HT1080 (cell line): Measurements from ENCODE around the gene MMP15. TPM values are rescaled to one million over a fixed set of nuclear protein-coding genes. Genes with fewer than 3 reads are reported as not detected.
"Not testable (repeated sequence)": the region's sequence is repeated elsewhere in the genome, so short reads cannot be mapped to it uniquely, and the experiment has no call there.

Source experiments
- DNase-seq: peaks from one replicate; pipeline ENCODE4 v3.0.0-alpha.2; 2015; ENCODE audit warnings: low read depth
- small RNA-seq: library from RNA; depleted of rRNA; stranded (forward); fragments of <200 nt; gene quantifications from one replicate; pipeline ENCODE3, GENCODE V24; 2014
- total RNA-seq: library from RNA; depleted of rRNA; stranded (reverse); fragments of >200 nt; shearing (Covaris generic); gene quantifications from 2 replicates; pipeline ENCODE4 v1.2.3, GENCODE V29; 2014; rRNA removed

The MMP15 gene
- total RNA-seq, 1 experiment from 2014 or later = 3.6 TPM

DNA sequence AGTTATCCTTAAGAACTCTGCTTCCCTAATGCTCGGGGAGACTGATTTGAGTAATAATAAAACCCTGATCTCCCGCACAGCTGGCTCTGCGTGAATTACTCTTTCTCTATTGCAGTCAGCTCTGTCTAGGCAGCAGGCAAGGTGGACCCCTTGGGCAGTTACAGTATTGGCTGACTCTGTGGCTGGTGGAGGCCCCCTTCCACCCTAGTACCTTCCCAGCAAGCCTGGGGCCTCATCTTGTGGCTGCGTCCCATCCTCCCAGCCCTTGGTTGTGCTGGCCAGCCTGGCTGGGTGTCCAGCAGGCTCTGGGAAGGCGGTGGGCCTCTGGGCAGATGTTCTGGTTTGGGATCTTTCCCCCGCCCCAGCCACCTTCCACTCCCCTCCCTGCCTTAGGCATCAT lies 59.1 kb downstream of the MMP15 start:
- DNase-seq = no peak

GRCh38 chr16:58085171-58085570 lies 59.6 kb downstream of the MMP15 start:
- DNase-seq = no peak

DNA sequence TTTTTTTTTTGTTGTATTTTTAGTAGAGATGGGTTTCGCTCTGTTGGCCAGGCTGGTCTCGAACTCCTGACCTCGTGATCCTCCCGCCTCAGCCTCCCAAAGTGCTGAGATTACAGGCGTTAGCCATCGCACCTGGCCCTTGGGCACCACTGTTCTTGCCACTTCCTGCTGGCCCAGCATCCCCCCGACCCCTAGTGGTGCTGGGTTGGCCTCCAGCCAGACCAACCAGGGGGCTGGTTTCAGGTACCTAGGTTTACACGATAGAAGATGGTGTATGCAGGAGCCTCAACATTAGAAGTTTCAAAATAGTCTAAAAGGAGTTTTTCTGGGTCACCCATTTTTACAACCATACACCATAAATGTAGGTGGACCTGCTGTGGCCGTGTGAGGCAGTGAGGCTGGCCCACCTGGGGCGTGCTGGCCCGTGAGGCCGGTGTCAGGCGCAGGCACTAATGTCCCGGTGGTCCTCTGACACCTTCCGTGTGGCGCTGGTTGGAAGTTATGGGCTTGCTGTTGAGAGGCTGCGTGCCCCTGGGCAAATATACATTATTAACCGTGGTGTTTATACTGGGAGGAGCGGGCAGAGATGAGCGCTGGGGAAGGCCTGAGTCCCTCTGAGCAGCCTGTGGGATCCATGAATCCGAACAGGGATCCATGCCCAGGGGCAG lies 60.2 kb downstream of the MMP15 start:
- DNase-seq = no peak

GRCh38 chr16:58086381-58087208 lies 61.0 kb downstream of the MMP15 start:
- no peak for DNase-seq

- no peak for DNase-seq
Observed at GRCh38 chr16:58087209-58087913, 61.8 kb downstream of the MMP15 start.

GRCh38 chr16:58088091-58088490 lies 62.5 kb downstream of the MMP15 start:
- no peak for DNase-seq

- not testable (repeated sequence) for DNase-seq
Observed at GRCh38 chr16:58090396-58090795, 64.8 kb downstream of the MMP15 start.

- DNase-seq = no peak
Observed at GRCh38 chr16:58094026-58094425, 68.5 kb downstream of the MMP15 start.

- DNase-seq = no peak
Observed at GRCh38 chr16:58094791-58095574, 69.4 kb downstream of the MMP15 start.

DNA sequence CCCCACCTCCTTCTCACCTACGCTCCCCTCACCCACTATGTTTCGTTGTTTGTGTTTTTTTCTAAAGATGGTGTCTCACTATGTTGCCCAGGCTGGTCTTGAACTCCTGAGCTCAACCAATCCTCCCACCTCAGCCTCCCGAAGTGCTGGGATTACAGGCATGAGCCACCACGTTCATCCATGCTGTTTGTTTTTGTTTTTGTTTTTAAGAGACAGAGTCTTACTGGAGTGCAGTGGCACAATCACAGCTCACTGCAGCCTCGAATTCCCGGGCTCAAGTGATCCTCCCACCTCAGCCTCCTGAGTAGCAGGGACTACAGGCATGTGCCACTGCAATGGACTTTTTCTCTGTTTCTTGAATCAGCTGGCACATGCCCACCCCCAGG lies 70.0 kb downstream of the MMP15 start:
- not testable (repeated sequence) for DNase-seq

DNA sequence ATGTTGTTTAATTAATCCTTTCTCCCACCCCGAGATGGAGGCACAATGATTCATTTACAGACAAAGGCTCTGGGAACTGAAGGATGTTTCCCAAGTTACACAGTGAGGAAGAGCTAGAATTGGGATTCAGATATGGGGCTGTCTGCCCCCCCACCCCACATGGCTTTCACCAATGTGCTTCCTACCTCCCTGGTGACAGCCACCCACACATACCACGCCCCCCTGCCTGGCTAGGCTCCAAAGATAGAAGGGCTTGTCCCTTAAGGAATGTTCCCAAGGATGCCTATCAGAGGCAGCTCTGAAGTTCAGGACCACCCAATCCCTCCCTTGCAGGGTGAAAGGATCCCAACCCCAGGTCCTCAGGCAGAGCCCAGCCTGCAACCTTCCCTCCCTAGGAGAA lies 70.7 kb downstream of the MMP15 start:
- DNase-seq = no peak

Small RNA genes within 50 kb of the gene (small RNA-seq; reads per million reads assigned to genes)
- gene RF00019 = not detected

Other genes starting within 250 kb of the MMP15 start
- 134 and 140 TPM in 2 replicates for gene KIFC3, start 223.3 kb upstream of the MMP15 start, total RNA-seq
- gene CNGB1, start 54.6 kb upstream of the MMP15 start, total RNA-seq = 0.32 and 0.50 TPM in 2 replicates
- 2.0 and 2.8 TPM in 2 replicates for gene ZNF319, start 25.1 kb upstream of the MMP15 start, total RNA-seq
- gene USB1, start 24.3 kb upstream of the MMP15 start, total RNA-seq = 16.8 and 25.7 TPM in 2 replicates
- 86.9 and 104 TPM in 2 replicates for gene CFAP20, start 103.6 kb downstream of the MMP15 start, total RNA-seq
- 19.1 and 25.4 TPM in 2 replicates for gene CSNK2A2, start 172.4 kb downstream of the MMP15 start, total RNA-seq